T-helper 17 cell (primary cell): ENCODE measurements around the gene TYW3. TPM values are rescaled to one million over a fixed set of nuclear protein-coding genes. Genes with fewer than 3 reads are reported as not detected.

Experiments used
- ATAC-seq: fragments of 150-1000 bp; cut with Tn5 transposase; 2 replicates; pipeline ENCODE4 v1.10.0; 2021; ENCODE audit warnings: mild to moderate bottlenecking, moderate library complexity
- DNase-seq, 3 donors: peaks; one replicate each; pipeline versions ENCODE4 v3.0.0 to v3.0.0-alpha.2; 2020 to 2021
- H3K9me3 ChIP-seq: one replicate; pipeline ENCODE4 v1.7.0; 2013; ENCODE audit warnings: low read length, mild to moderate bottlenecking; ENCODE audit not compliant: control insufficient read depth, poor library complexity, severe bottlenecking
- H3K27ac Mint-ChIP-seq: one replicate; pipeline ENCODE4 v1.8.0; 2022; ENCODE audit warnings: mild to moderate bottlenecking, moderate library complexity, mixed read lengths
- H3K27me3 Mint-ChIP-seq: one replicate; pipeline ENCODE4 v1.8.0; 2022; ENCODE audit warnings: mixed read lengths
- H3K36me3 Mint-ChIP-seq: one replicate; pipeline ENCODE4 v1.8.0; 2022; ENCODE audit warnings: low read depth, mixed read lengths
- H3K4me1 Mint-ChIP-seq: one replicate; pipeline ENCODE4 v1.8.0; 2022; ENCODE audit warnings: mild to moderate bottlenecking, mixed read lengths
- H3K4me3 Mint-ChIP-seq: one replicate; pipeline ENCODE4 v1.8.0; 2022; ENCODE audit warnings: mild to moderate bottlenecking, moderate library complexity, mixed read lengths
- total RNA-seq, 4 donors: library from RNA in 2 of 4; stranded (reverse) in 2 of 4; gene quantifications; one replicate each; pipeline ENCODE4 v1.2.3 and lab custom pipeline; 2022 to 2026

Gene TYW3
- total RNA-seq, 2 donors from 2014 or later: 13.4 to 17.0 TPM

DNA sequence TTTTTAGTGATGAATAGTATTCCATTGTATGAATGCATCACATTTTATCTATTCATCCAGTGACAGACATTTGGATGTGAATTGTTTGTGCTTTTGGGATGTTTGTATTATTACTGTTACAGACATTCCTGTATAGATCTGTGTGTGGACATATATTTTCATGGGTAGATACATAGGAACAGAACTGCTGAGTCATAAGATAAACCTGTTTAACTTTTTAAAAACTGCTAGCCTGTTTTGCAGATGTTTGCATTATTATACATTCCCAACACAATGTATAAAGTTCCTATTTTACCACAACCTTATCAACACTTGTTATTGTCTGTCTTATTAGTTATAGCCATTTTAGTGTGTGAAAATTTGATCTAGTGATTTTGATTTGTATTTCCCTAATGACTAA, 46.8 kb downstream of the TYW3 start:
- no peak for ATAC-seq
- DNase-seq: no peak
- H3K9me3 ChIP-seq: no peaks in the 10 kb centered on the region
- peaks cover 27% of the 10 kb centered on the region for H3K27me3 Mint-ChIP-seq
- no peak overlapping the region for H3K27ac Mint-ChIP-seq
- H3K4me3 Mint-ChIP-seq: no peak overlapping the region
- H3K4me1 Mint-ChIP-seq: no peaks in the 10 kb centered on the region
- no peaks in the 10 kb centered on the region for H3K36me3 Mint-ChIP-seq

DNA sequence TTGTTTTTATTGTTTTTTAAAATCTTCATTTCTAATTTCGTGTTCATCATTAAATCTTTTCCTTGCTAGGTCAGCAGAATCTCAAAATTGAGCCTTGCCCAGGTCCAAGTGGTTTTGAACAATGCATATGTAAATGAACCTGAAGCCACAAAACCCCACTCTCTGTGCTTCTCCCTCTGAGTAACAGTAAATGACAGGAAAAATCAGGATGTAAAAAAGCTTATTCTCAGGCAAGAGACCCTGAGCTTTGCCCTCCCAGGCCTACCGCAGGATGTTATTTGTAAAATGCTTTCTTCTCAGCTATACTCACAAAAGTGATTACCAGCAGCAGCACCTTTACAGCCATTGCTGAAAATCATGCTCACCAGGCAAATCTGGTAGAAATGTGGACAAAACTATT, 47.6 kb downstream of the TYW3 start:
- no peak overlapping the region for H3K27ac Mint-ChIP-seq
- H3K4me1 Mint-ChIP-seq: no peaks in the 10 kb centered on the region
- no peaks in the 10 kb centered on the region for H3K36me3 Mint-ChIP-seq
- DNase-seq: no peak
- no peak for ATAC-seq
- no peak overlapping the region for H3K4me3 Mint-ChIP-seq
- peaks cover 28% of the 10 kb centered on the region for H3K27me3 Mint-ChIP-seq
- no peaks in the 10 kb centered on the region for H3K9me3 ChIP-seq

DNA sequence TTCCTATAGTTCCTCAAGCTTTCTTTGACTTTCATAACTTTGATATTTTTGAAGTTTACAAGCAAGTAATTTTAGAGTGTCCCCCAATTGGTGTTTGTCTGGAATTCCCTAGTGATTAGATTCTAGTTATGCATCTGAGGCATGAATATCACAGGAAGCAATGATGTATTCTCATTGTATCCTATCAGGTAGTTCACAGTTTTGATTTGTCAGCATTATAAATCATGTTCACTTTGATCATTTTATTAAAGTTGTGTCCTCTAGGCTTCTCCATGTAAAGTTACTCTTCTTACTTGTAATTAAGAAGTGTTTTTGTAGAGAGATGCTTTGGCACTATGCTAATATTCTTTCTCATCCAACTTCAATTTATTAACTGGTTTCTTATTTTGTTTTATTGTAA, 53.0 kb downstream of the TYW3 start:
- Mint-ChIP-seq H3K4me1 (no peaks in the 10 kb centered on the region), H3K4me3 (no peak overlapping the region), H3K27me3 (peaks cover 17% of the 10 kb centered on the region), H3K36me3 (no peaks in the 10 kb centered on the region), H3K27ac (no peak overlapping the region)
- H3K9me3 ChIP-seq: no peaks in the 10 kb centered on the region
- ATAC-seq: no peak
- DNase-seq: no peak

DNA sequence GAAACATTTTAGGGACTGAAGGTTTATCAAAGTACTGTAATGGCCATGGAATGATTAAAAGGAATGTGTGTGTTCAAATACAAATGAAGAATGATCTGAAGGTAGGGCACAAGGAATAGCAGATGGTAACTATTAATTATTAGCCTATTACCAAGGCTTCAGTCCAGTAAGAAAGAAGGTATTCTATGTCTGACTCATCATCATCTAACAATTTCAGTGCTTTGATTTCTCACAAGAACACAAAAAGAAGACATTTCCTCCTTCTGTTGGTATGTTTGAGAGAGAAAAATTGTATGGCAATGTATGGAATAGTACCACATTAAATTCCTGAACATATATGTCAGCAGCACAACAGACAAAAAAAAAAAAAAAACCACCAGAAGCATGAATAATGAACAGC, 57.5 kb downstream of the TYW3 start:
- Mint-ChIP-seq H3K4me1 (no peaks in the 10 kb centered on the region), H3K27me3 (peaks cover 13% of the 10 kb centered on the region), H3K27ac (no peak overlapping the region), H3K36me3 (no peaks in the 10 kb centered on the region), H3K4me3 (no peak overlapping the region)
- ATAC-seq: no peak
- no peak for DNase-seq
- no peaks in the 10 kb centered on the region for H3K9me3 ChIP-seq

DNA sequence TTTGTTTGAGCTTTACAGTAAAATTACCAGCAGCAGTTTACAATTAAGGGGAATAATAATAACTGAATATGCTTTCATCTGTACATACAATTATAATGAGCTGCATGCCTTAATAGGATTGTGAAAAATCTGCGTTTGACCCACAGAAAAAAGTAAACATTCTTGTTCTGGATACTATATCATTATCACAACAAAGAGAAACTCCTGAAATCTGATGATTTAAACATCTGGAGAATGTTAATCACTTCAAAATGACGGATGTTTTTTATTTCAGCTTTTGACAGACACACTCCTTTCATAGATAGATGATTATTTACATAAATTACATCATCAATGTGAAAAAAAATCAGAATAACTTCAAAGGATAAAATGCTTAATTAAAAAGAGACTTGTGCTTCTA, 58.5 kb downstream of the TYW3 start:
- Mint-ChIP-seq H3K36me3 (no peaks in the 10 kb centered on the region), H3K27me3 (peaks cover 12% of the 10 kb centered on the region)
- ATAC-seq: no peak

DNA sequence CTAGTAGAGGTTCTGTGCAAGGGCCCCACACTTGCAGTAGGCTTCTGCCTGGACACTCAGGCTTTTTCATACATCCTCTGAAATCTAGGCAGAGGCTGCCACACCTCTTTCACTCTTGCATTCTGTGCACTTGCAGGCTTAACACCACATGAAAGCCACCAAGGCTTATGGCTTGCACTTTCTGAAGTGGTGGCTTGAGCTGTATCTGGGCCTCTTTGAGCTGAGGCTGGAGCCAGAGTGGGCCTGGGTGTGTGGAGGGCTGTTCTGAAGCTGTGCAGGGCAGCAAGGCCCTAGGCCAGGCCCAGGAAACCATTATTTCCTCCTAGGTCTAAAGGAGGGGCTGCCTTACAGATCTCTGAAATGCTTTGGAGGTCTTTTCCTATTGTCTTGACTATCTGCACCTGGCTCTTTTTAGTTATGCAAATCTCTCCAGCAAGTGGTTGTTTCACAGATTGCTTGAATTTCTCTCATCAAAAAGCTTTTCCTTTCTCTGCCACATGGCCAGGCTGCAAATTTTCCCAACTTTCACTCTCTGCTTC, 66.2 kb downstream of the TYW3 start:
- H3K4me3 Mint-ChIP-seq: no peak overlapping the region
- H3K4me1 Mint-ChIP-seq: no peaks in the 10 kb centered on the region
- H3K9me3 ChIP-seq: no peaks in the 10 kb centered on the region
- H3K27ac Mint-ChIP-seq: no peak overlapping the region
- ATAC-seq: no peak
- DNase-seq: no peak
- H3K27me3 Mint-ChIP-seq: peaks cover 9% of the 10 kb centered on the region
- H3K36me3 Mint-ChIP-seq: no peaks in the 10 kb centered on the region

More for the DNA sequence above, 58.5 kb downstream of the TYW3 start:
- DNase-seq: no peak
- Mint-ChIP-seq H3K4me3 (no peak overlapping the region), H3K4me1 (no peaks in the 10 kb centered on the region), H3K27ac (no peak overlapping the region)
- no peaks in the 10 kb centered on the region for H3K9me3 ChIP-seq

DNA sequence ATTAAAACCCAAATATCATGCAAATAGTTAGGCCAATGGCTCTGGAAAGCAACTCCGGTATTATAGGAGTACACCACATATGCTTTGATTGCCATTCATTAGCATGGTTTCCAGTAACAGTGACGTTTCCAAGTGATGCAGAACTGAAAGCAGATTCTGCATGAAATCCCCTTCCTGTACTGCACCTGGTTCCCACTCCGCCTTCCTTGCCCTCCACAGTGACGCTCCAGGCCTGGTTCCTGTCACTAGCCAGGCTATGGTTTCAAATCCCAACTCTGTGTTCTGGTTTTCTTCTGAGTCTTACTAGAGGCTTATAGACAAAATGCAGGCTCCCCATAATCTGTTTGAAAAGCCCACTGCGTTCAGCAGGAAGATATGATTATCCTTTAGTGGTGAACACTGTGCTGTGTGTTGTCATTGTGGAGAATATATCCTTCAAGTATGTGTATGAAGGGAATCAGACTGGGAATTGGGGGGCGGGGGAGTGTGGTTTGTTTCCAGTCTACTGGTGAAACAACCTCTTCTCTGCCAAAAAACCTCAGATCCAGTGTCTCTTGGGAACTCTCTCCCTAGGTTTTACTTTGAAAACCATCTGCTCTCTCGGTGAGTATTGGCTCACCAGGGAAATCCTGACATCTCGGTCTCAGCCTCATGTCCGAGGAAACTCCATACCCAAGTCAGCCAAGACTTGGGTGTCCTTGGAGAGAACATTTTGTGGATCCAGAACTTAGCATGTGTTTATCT, 78.7 kb downstream of the TYW3 start:
- H3K9me3 ChIP-seq: no peaks in the 10 kb centered on the region
- H3K27me3 Mint-ChIP-seq: peaks cover 12% of the 10 kb centered on the region
- ATAC-seq: no peak
- H3K27ac Mint-ChIP-seq: no peak overlapping the region
- H3K36me3 Mint-ChIP-seq: no peaks in the 10 kb centered on the region
- no peak for DNase-seq
- H3K4me3 Mint-ChIP-seq: no peak overlapping the region
- no peaks in the 10 kb centered on the region for H3K4me1 Mint-ChIP-seq

DNA sequence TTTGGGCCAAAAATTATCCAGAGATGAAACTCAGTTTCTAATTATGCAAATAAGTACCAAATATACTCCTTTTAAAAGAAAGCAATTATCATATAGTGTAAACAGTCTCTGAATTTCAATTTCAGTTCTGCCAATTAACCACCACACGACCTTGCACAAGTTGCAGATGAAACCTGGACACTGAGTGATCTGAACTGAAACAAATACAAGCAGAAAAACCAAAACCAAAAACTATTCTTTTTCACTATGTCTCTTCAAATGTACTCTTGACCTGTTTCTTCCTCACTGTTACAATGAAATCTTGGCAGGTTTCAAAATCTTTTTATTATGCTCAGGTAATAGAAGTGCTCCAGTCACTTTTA, 79.2 kb downstream of the TYW3 start:
- peaks cover 12% of the 10 kb centered on the region for H3K27me3 Mint-ChIP-seq
- H3K4me3 Mint-ChIP-seq: no peak overlapping the region
- H3K27ac Mint-ChIP-seq: no peak overlapping the region
- DNase-seq (no peak), ATAC-seq (no peak)
- no peaks in the 10 kb centered on the region for H3K36me3 Mint-ChIP-seq
- H3K4me1 Mint-ChIP-seq: no peaks in the 10 kb centered on the region
- no peaks in the 10 kb centered on the region for H3K9me3 ChIP-seq

Other genes starting within 250 kb of the TYW3 start
- gene LRRC53, start 220.5 kb upstream of the TYW3 start, total RNA-seq: not detected
- not detected for gene ERICH3, start 59.4 kb upstream of the TYW3 start, total RNA-seq
- gene CRYZ, start 102 bp upstream of the TYW3 start, total RNA-seq: 10 to 100 TPM in 1 of 2 donors, 1 to 10 TPM in 1; 8.5 to 19.9 TPM